CD4-positive, alpha-beta T cell (primary cell): ENCODE measurements around the gene FOXR1. TPM values are rescaled to one million over a fixed set of nuclear protein-coding genes. Genes with fewer than 3 reads are reported as not detected.

Experiments used
- ATAC-seq: fragments of 200-7000 bp; cut with Tn5 transposase; one replicate; pipeline ENCODE4 v1.10.0; 2022; ENCODE audit warnings: mild to moderate bottlenecking; ENCODE audit not compliant: poor library complexity
- CTCF ChIA-PET: fragments of 350-600 bp; sonication (Branson Sonifier 250); formaldehyde crosslinking; loops from one replicate; lab custom pipeline; 2021; ENCODE audit warnings: antibody characterized with exemption, inconsistent platforms; lab: Charles Lee
- POLR2A ChIA-PET: fragments of 350-600 bp; sonication (Branson Sonifier 250); formaldehyde crosslinking; loops from one replicate; lab custom pipeline; 2021; ENCODE audit warnings: antibody characterized with exemption, inconsistent platforms; lab: Charles Lee
- DNase-seq, 14 experiments: peaks; one replicate each; pipeline ENCODE4 v3.0.0-alpha.2; 2013 to 2020; ENCODE audit warnings: mixed read lengths in 2 of 14
- H3K27ac ChIP-seq, 2 donors: one replicate each; pipeline versions ENCODE4 v1.5.1 to v1.7.0; 2013; ENCODE audit warnings: low read length in 2 of 2, low read depth in 1 of 2, mild to moderate bottlenecking in 1 of 2
- H3K27me3 ChIP-seq, 2 experiments: 1 replicate in 1 of 2; 2 replicates in 1 of 2; pipeline versions ENCODE4 v1.6.1 to v1.7.0; 2013; ENCODE audit warnings: low read length in 2 of 2, control low read depth in 1 of 2, mild to moderate bottlenecking in 1 of 2, moderate library complexity in 1 of 2; ENCODE audit not compliant: insufficient read depth in 2 of 2, control insufficient read depth in 1 of 2
- H3K36me3 ChIP-seq: one replicate; pipeline ENCODE4 v1.6.1; 2013; ENCODE audit warnings: low read length, control low read depth; ENCODE audit not compliant: insufficient read depth
- H3K4me1 ChIP-seq: one replicate; pipeline ENCODE4 v1.6.1; 2013; ENCODE audit warnings: low read length, control low read depth; ENCODE audit not compliant: insufficient read depth
- H3K4me3 ChIP-seq: one replicate; pipeline ENCODE4 v1.5.1; 2013; ENCODE audit warnings: mild to moderate bottlenecking, low read length, moderate library complexity
- H3K9me3 ChIP-seq, 2 experiments: 1 replicate in 1 of 2; 2 replicates in 1 of 2; pipeline versions ENCODE4 v1.6.1 to v1.7.0; 2013; ENCODE audit warnings: low read length in 2 of 2, mild to moderate bottlenecking in 2 of 2, control low read depth in 1 of 2, moderate library complexity in 1 of 2; ENCODE audit not compliant: control insufficient read depth in 1 of 2, insufficient read depth in 1 of 2
- H3K27ac Mint-ChIP-seq: one replicate; pipeline ENCODE4 v1.8.0; 2020; ENCODE audit warnings: mixed read lengths
- H3K27me3 Mint-ChIP-seq: one replicate; pipeline ENCODE4 v1.8.0; 2021; ENCODE audit warnings: mixed read lengths
- H3K36me3 Mint-ChIP-seq: one replicate; pipeline ENCODE4 v1.8.0; 2021; ENCODE audit warnings: low read depth, mixed read lengths
- H3K4me1 Mint-ChIP-seq: one replicate; pipeline ENCODE4 v1.8.0; 2021; ENCODE audit warnings: low read depth, mixed read lengths
- H3K4me3 Mint-ChIP-seq: one replicate; pipeline ENCODE4 v1.8.0; 2020; ENCODE audit warnings: mild to moderate bottlenecking, mixed read lengths
- H3K9me3 Mint-ChIP-seq: one replicate; pipeline ENCODE4 v1.8.0; 2020; ENCODE audit warnings: mixed read lengths
- intact Hi-C, 2 experiments: fragments of 100-400 bp; cut with DNase I in 1 of 2; cut with micrococcal nuclease in 1 of 2; formaldehyde crosslinking; loops; one replicate each; pipeline versions ENCODE4 v1.15.1 to v1.9.0; 2023 to 2025; cut with DNase I, micrococcal nuclease
- polyA plus RNA-seq, 2 donors: library from polyadenylated mRNA; unstranded; fragments of 120-200 nt; gene quantifications; one replicate each; pipeline ENCODE4 v1.2.1, GENCODE V29; 2013
- total RNA-seq, 174 experiments: library from RNA in 2 of 174; stranded (reverse) in 2 of 174; gene quantifications; one replicate each; pipeline ENCODE4 v1.2.3 and lab custom pipeline; 2021 to 2026
- TF ChIP-seq, protein P1 (sequence below): fragments of 200-600 bp; IDR thresholded peaks from one replicate; pipeline ENCODE4 v1.8.0; 2022; ENCODE audit warnings: antibody characterized with exemption, mild to moderate bottlenecking

FOXR1 gene
- total RNA-seq (not detected), total RNA-seq (lab: John Stamatoyannopoulos, UW) (0 to 0.14 (median 0) reads per million in 172 experiments)
- polyA plus RNA-seq (2013, experiment 1 of 2) = not detected
- not detected for polyA plus RNA-seq (2013, experiment 2 of 2)

- TF ChIP-seq, protein P1, sequence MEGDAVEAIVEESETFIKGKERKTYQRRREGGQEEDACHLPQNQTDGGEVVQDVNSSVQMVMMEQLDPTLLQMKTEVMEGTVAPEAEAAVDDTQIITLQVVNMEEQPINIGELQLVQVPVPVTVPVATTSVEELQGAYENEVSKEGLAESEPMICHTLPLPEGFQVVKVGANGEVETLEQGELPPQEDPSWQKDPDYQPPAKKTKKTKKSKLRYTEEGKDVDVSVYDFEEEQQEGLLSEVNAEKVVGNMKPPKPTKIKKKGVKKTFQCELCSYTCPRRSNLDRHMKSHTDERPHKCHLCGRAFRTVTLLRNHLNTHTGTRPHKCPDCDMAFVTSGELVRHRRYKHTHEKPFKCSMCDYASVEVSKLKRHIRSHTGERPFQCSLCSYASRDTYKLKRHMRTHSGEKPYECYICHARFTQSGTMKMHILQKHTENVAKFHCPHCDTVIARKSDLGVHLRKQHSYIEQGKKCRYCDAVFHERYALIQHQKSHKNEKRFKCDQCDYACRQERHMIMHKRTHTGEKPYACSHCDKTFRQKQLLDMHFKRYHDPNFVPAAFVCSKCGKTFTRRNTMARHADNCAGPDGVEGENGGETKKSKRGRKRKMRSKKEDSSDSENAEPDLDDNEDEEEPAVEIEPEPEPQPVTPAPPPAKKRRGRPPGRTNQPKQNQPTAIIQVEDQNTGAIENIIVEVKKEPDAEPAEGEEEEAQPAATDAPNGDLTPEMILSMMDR = no peak
- ATAC-seq = no peak
- ChIA-PET POLR2A (no interaction called here), CTCF (no interaction called here)
- peak in 1 of 14 experiments; percentile 14 for DNase-seq
- no peak within 1 kb of the TSS for H3K4me3 Mint-ChIP-seq
- intact Hi-C loops = no loop called here
- no peaks in the 10 kb centered on the region for H3K36me3 ChIP-seq
- H3K27me3 ChIP-seq = peaks cover 4 to 7% of the 10 kb centered on the region in 2 experiments
- H3K27ac Mint-ChIP-seq = no peak within 1 kb of the TSS
- no peaks in the 10 kb centered on the region for H3K4me1 Mint-ChIP-seq
- H3K4me1 ChIP-seq = no peaks in the 10 kb centered on the region
- H3K27ac ChIP-seq = no peak within 1 kb of the TSS
- H3K4me3 ChIP-seq = no peak within 1 kb of the TSS
- H3K9me3 Mint-ChIP-seq = no peaks in the 10 kb centered on the region
- peaks cover 0 to 4% of the 10 kb centered on the region in 2 experiments for H3K9me3 ChIP-seq
- peaks cover 26% of the 10 kb centered on the region for H3K27me3 Mint-ChIP-seq
- H3K36me3 Mint-ChIP-seq = no peaks in the 10 kb centered on the region
Measured at GRCh38 chr11:118971646-118972045, at the start of gene FOXR1. FOXR1 (plus strand) TSS chr11:118971761; CDS start chr11:118971932, 171 bp downstream.

- H3K4me3 ChIP-seq = peak overlapping the region; percentile 100
- H3K27me3 Mint-ChIP-seq = peaks cover 5% of the 10 kb centered on the region
- ATAC-seq = no peak
- H3K36me3 ChIP-seq = peaks cover 22% of the 10 kb centered on the region
- H3K4me1 Mint-ChIP-seq = peaks cover 64% of the 10 kb centered on the region
- H3K36me3 Mint-ChIP-seq = peaks cover 66% of the 10 kb centered on the region
- peaks cover 78% of the 10 kb centered on the region for H3K4me1 ChIP-seq
- no peaks in the 10 kb centered on the region for H3K9me3 Mint-ChIP-seq
- H3K9me3 ChIP-seq = no peaks in the 10 kb centered on the region
- no peaks in the 10 kb centered on the region for H3K27me3 ChIP-seq
- H3K4me3 Mint-ChIP-seq = peak overlapping the region; percentile 100
- H3K27ac ChIP-seq = peak overlapping the region; percentile 80 to 98
- CTCF ChIA-PET = interaction anchor here (0.8 to 1.1 kb wide), 2 partner anchors 10 to 132 kb away, joined by 3 to 4 read pairs; no protein-coding TSS in a partner anchor
- peak in 3 of 14 experiments; percentile 24 to 31 (median 27) for DNase-seq
- peak overlapping the region; percentile 100 for H3K27ac Mint-ChIP-seq
- POLR2A ChIA-PET = interaction anchor here (0.6 to 9.8 kb wide), 7 partner anchors 14 to 361 kb away, joined by 3 to 187 read pairs (median 4); partner anchors contain the start of genes DDX6 and DPAGT1
- TF ChIP-seq, protein P1 = no peak
- intact Hi-C loops = no loop called here
Measured at GRCh38 chr11:118921929-118922744, 49.4 kb upstream of the FOXR1 start.

- Mint-ChIP-seq H3K27ac (peak overlapping the region; percentile 100), H3K4me3 (peak overlapping the region; percentile 100), H3K9me3 (no peaks in the 10 kb centered on the region), H3K36me3 (peaks cover 61% of the 10 kb centered on the region), H3K27me3 (peaks cover 5% of the 10 kb centered on the region), H3K4me1 (peaks cover 64% of the 10 kb centered on the region)
- DNase-seq (peak in 4 of 14 experiments; percentile 16 to 30 (median 25)), ATAC-seq (no peak)
- H3K36me3 ChIP-seq = peaks cover 16% of the 10 kb centered on the region
- CTCF ChIA-PET = interaction anchor here (0.8 to 1.3 kb wide), 3 partner anchors 10 to 233 kb away, joined by 3 to 5 read pairs (median 4); no protein-coding TSS in a partner anchor
- intact Hi-C loops = no loop called here
- H3K4me3 ChIP-seq = peak overlapping the region; percentile 100
- POLR2A ChIA-PET = interaction anchor here (0.6 to 9.8 kb wide), 7 partner anchors 13 to 360 kb away, joined by 3 to 187 read pairs (median 4); partner anchors contain the start of genes DDX6 and DPAGT1
- H3K27ac ChIP-seq = peak overlapping the region; percentile 80 to 98
- peaks cover 78% of the 10 kb centered on the region for H3K4me1 ChIP-seq
- no peaks in the 10 kb centered on the region for H3K27me3 ChIP-seq
- TF ChIP-seq, protein P1 = no peak
- H3K9me3 ChIP-seq = no peaks in the 10 kb centered on the region
Measured at GRCh38 chr11:118922745-118923627, 48.6 kb upstream of the FOXR1 start.
